ENCODE results near the gene CDH26.

- no peak for TF ChIP-seq CTCF (IDR thresholded peaks at IDR 0.05; ENCODE audit: low read depth, low read length)
- TF ChIP-seq EZH2phosphoT487 (IDR thresholded peaks at IDR 0.05; ENCODE audit: low read depth): no peak
Observed at GRCh38 chr20:60020251-60020650, 62.0 kb downstream of the CDH26 start.
